HUDEP-2 (cell line): ENCODE measurements around the gene ZFHX3.
A peak's percentile ranks its signal among the peaks of the same experiment; 100 is the strongest.

Experiments
- DNase-seq, 76 experiments: peaks; one replicate each; lab custom pipeline; 2025; ENCODE audit not compliant: unreplicated experiment in 76 of 76; lab: John Stamatoyannopoulos, UW

Gene ZFHX3

DNA sequence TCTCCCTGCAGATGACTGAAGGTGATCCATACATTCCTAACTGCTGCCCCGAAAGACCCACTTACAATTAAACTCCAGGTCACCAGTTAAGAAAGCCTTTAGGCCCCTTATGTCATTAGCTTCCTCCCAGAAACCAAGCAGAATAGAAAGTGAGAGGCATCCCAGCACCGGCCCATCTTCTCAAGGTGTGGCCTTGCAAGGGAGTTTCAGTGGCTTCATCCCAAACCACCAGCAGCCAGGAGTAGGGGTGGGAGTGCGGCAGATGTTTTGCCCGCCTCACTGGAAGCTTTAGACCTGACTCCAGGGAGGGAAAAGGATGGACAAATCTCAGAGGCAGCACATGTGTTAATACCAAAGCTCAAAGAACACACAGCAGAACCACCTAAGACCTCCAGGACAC is 5.1 kb downstream of the ZFHX3 start:
- DNase-seq, result no peak

DNA sequence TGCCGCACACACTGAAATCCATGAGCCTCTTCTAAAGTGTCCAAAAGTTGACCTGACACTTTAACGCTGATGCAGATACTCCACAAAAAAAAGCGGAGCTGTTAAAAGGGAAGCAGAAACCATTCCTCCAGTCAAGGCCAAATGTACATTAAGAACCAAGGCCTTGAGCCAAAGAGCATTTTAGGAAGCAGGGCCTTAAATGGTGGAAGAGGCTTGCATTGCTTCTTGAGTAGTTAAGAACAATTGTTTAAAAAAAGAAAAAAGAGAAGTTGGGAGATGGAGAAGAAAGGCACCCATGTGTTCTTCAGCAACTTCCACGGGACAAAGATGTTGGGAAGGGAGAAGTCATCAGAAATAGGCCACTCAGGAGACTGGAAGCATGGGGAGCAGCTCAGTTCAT is 6.3 kb downstream of the ZFHX3 start:
- no peak for DNase-seq

DNA sequence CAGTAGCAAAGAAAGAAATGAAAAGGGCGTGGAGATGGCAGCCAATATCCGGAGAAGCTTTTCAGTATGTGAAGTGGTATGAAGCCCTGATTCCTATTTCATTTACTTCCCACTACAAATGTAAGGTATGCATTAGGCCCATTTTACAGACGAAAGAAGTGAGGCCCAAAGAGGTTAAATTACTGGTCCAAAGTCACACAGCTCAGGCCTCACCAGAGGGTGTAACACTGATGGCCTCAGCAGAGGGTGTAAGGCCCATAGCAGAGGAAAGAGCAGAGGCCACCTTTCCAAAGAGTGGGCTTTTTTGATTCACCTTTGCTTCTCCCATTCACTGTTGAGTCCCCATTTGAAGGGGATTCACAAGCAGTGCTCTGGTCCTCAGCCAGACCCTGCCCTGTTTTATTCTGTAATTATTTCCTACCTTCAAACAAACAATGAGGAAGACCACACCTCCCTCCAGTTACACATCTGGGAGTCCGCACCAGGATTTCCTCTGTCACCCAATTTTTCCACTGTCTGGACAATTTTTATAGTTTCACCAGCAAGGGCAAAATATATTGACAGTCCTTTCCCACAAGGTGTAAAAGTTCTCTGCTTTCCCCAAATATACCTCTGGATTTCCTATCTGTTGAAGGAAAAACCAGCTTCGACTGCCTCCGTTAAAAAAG is 7.1 kb downstream of the ZFHX3 start:
- no peak for DNase-seq

DNA sequence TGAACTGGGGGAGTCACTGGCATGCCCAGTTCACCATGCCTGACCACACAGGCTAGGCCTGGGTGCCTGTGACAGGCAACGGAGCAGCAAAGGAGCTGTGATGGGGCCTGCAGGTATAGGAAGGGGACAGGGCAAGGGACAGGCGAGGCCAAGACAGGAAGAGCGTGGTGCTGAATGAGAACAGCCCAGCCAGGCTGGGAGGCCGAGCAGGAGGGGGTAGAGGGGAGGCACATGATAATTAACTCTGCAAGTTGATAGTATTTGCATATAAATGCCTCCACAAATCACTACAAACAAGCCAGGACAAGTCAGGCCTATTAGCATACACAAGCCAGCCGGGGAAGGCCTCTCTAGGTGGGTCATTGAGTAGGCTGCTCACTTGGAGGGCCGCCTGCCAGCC is 7.8 kb downstream of the ZFHX3 start:
- no peak for DNase-seq

DNA sequence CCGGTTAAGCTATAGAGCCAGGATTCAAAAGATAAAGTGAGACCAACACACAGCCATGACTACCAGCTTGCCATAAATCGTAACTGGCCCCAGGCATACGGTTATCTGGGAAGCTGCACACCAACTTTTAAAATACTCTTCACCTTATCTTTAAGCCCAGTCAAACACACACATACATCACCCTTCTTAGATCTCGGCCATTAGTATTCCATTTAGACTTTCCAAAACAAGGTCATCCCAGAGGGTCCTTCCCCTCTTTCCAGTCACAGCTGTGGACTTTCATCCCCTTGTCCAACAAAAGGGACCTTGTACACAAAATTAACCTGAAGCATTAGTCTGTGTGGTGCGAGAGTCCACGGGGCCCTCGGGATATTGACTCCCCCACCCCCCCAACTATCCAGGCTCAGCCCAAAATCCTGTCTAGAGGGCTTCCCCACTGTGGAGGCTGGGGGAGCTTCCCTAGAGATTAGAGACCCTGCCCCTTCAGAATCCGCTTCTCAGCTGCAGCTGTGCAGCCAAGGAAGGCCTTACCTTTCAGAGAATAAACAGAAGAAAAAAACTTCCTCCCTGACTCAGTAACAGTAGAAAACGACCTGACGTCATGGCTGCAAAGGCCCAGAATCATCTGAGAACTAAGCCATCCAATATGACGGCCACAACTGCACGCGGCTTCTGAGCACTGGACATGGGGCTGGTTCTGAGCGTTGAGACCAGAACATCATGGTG is 9.9 kb downstream of the ZFHX3 start:
- peak in 31 of 76 experiments; percentile 3 to 67 (median 29) for DNase-seq

DNA sequence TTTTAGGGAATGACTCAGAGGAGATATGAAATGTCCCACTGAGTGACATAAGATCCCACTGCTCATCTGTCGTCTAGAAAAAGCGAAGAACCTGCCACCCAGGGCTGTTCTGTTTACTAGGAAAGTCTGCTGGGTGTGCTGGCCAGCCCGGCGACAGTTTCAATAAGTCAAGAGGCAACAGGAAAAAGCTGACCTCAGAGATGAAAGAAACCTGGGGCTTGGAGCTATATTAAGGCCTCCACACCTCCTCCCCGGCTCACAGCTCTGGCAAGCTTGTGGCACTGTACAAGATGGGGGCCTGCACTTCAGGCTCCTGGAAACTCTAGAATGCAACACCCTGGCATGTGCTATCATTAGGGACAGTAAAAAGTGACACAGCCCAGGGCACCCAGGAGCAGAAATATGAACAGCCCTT is 10.6 kb downstream of the ZFHX3 start:
- peak in 11 of 76 experiments; percentile 2 to 54 (median 25) for DNase-seq

DNA sequence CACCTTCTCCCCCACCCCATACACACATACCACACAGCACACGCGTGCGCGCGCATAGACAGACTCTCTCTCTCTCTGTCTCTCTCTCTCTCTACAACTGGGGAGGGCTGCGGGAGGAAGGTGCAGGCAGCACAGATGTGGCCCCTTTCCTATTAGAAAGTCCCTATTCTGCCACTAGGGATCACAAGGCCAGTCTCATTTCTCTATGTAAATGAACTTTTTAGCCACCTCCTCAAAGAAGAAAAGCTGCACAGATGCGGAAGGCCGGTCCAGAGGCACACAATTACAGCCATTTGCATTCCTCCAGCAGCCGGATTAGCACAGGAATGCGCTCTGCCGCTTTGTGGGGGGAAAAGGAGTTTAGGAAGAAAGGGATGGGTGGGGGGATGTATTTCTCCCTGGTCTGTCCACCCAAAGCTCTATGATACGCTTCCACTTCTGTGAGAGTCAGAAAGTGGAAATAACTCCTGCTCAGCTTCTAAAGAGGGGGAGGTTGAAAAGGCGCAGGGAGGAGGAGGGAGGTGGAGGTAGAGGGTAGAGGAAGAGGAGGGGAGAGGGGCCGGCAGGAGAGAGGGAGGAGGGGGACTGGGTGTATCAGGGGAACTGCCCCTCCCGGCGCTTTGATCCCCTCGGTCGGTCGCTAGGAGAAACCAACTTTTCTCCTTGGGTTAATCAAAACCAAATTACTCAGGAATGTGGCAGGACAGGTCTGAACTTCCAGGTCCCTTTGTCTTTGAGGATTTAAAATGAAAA is 11.7 kb downstream of the ZFHX3 start:
- no peak for DNase-seq

DNA sequence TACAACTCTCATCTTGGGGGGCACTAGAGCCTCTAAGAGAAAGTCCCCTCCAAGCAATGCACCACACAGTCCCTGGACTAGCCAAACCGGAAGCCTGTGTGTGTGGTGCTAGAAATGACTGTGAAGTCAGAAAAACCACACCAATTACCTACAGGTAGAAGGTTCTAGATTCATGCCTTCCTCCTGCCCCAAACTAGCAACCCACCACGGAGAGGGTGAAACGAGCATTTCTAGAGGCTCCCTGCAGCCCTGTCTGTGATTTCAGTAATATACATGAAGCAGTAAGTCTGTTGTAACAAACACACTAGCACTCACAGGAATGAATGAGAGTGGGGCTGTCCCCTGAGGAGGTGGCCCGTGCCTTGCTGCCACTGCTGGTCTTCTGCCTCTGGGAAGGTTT is 13.6 kb downstream of the ZFHX3 start:
- DNase-seq, result no peak

DNA sequence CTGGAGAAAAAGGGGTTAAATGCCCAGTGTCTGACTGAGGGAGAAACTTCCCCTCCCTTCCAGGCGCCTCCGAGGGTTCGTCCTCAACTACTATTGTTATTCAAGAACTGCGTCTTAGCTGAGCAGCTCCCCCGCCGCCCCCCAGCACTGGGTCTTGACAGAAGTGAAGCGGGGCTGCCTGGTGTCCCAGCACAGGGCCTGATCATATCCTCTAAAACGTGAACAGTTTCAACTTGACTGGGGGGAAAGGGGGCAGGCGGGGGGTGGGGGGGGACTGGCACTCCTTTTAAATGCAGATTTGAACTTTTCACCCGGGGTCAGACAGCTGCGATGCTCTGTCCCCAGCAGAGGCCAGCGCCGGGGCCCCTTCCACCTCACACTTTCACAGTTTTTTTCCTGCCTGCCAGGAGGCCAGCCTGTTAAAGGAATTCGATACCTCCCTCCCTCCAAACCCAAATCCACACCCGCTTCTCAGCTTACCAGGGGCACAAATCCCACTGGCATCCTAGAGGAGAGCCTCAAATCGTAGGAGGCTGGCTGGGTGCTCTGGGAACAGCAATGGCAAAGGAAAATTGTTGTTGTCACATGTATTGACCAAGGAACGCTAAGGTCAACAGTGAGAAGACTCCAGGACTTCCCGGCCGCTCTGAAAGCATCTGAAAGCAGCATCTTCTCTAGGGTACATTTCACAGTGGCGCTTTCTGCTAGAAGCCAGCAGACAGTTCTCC is 14.5 kb downstream of the ZFHX3 start:
- no peak for DNase-seq

DNA sequence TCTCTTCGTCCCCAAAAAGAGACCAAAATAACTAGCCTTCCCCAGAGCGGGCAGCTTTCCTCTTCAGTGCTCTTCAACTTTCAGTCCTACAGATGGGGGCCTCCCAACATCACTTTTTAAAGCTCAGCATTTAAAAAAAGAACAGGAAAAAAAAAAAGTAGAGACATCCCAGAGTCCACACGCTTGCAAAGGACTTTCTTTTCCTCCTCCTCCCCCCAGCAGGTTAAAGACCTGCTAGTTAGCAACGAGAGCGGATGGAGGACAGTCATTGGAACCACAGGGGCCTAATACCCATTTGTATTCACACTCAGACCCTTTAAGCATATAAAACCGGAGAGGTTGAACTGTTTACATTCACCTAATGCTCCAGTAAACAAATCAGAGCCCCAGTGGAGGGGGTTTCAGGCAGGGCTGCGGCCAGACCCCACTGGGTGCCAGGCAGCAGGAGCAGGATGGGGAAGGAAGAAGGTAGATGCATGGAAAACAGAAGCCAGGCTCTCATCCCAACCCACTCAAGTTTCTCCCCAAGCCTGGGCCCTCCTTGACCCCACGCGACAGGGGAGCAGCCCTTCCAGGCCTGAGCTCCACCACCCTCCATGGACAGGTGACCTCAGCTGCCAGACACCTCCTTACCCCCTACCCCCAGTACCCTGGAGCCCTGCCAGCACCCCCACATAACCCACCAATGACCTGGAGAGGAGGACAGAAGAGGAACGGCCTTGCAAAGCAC is 15.2 kb downstream of the ZFHX3 start:
- DNase-seq, result no peak

DNA sequence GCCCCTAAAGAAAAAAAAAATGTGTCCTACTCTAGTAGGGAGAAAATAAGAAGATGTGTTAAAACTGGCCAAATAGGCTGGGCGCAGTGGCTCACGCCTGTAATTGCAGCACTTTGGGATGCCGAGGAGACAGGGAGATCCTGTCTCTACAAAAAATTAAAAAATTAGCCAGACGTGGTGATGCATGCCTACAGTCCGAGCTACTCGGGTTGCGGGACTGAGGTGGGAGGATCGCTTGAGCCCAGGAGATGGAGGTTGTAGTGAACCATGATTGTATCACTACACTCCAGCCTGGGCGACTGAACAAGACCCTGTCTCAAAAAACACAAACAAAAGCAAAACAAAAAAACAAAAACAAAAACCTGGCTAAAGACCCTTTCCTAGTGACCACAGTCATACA is 15.9 kb downstream of the ZFHX3 start:
- DNase-seq, result no peak

DNA sequence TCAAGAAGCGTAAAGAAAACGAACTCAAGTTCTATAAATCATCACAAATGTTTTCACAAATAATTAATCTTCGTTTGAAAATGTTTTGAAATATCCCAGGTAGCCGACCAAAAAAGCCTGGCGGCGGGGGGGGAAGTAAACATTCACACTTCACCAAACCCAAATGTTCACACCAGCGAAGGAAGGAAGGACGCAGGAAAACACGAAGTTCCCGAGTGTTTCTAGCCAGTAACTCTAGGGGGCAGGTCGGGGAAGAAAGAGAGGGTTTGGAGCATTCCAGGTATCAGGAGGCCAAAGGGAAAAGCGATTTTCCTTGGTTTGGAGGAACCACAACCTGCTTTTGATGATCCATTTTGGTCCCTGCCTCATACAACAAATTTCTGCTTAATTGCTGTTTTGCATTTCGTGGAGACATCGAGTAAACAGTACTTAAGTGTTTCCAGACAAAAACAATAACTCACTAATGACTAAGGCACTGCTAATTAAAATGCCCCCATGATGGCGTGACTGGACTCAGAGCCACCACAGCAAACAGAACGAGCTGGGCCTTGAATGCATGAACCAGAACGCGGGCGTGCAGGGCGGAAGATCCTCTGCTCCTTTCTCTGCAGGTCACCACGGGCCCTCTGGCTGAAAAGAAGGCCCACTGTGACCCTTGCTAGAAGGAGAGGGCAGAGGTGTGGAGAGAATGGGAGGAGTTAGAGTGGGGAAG is 16.6 kb downstream of the ZFHX3 start:
- no peak for DNase-seq

DNA sequence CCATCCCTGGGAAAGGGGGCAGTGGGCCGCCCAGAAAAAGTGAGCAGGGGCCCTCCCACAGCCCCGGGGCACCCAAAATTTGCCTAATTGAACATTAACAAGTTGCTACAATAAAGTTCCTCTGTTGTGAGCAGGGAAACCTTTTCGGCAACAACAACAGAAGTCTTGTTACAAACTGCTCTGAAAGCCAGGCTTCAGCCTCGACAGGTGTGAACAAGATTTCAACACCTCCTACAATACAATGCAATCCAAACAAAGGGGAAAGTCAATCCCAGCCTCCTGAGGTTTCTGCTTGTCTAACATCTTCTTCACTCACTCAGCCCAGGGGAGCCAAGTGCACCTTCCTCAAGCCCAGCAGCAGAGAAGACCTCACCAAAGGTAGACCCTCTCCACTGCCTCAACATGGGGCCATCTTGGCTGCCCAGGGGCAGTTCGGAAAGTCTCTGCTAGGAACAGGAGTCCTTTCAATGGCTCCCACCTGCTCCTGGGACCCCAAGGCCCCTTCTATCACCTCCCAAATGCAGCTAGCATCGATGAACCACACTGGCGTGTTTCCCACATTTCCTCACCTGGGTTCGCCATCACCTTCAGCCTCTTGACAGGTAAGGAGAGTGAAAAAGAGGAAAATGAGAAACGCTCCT is 19.1 kb downstream of the ZFHX3 start:
- DNase-seq, result no peak

DNA sequence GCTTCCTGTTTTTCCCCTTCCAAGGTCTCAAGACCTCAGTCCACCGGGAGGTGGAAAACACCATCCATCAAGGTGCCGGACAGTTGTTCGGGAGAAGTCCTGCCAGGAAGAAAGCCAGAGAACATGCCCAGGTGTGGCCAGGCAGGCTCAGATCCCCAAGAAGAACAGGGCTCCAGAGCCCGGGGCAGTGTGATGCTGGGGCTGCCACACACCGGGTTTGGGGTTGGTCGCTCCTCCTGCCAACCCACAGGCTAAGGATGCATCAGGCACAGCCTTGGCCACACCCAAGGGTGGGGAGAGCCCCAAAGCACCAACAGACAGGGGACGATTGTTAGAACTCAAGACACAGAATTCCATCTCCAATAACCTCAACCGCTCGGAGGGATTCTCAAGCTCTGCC is 19.7 kb downstream of the ZFHX3 start:
- DNase-seq, result no peak

DNA sequence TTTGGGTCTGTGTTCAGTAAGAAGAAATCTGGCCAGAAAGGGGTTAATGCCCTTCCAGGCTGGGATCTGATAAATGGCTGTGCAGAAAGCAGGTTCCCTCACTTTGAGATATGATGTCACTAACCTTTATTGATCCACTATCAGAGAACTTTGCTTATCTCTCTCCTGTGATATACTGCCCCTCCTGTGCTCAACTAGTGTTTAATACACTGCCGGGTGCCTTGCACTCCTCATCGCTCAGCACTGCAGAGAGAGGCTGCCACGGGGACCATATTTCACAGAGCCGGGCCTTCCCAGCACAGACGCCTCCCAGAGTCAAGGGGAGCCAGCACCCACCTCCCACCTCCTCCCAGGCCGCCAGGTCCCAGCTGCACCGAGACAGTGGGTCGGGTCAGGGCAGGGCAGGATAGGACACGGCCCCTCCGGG is 20.2 kb downstream of the ZFHX3 start:
- DNase-seq, result no peak

DNA sequence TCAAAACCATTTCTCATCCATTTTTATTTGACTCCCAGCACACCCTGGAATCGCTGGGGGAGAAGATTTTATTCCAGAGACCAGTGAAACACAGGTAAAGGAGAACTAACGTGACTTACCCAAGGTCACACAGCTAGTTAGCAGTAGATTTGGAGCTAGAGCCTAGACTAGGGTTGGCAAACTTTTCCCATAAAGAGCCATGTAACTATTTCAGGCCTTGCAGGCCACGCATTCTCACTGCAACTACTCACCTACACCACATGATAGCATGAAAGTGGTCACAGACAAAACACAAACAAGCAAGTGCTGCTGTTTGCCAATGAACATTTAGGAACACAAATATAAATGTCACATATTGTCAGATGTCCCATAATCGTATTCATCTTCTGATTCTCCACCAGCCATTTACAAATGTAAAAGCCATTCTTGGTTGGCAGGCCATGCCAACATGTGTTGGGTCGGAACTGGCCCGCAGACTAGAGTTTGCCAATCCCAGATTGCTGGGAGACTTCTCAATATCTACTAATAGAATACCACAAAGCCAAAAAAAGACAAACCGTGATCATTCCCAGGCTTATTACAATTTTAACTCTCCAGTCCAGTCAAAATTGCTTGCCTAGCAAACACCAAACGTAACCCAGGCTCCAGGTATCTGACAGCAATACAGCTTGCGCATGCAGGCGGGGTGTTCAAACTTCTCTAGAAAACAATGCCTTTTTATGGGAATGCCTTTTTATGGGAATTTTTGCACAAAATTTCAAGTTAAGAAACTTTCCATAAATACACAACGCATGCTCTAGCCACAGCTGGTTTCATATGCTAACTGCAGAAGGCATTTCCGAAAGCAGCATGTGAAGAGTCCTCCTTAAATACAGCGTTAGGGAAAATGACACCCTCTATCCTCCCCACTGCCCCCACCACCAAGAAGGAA is 20.9 kb downstream of the ZFHX3 start:
- DNase-seq, result no peak

DNA sequence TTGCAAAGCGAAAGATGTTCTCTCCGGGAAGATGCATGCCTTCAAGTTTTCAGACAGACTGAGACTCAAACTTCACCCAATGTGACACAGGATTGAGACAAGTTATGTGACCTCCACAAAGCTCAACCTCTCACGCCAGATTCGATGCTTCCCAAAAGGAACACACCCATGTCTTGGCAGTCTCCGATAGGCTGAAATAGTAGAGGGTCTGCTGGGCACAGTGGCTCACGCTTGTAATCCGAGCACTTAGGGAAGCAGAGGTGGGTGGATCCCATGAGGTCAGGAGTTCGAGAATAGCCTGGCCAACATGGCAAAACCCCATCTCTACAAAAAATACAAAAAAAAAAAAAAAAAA is 22.1 kb downstream of the ZFHX3 start:
- DNase-seq, result no peak

DNA sequence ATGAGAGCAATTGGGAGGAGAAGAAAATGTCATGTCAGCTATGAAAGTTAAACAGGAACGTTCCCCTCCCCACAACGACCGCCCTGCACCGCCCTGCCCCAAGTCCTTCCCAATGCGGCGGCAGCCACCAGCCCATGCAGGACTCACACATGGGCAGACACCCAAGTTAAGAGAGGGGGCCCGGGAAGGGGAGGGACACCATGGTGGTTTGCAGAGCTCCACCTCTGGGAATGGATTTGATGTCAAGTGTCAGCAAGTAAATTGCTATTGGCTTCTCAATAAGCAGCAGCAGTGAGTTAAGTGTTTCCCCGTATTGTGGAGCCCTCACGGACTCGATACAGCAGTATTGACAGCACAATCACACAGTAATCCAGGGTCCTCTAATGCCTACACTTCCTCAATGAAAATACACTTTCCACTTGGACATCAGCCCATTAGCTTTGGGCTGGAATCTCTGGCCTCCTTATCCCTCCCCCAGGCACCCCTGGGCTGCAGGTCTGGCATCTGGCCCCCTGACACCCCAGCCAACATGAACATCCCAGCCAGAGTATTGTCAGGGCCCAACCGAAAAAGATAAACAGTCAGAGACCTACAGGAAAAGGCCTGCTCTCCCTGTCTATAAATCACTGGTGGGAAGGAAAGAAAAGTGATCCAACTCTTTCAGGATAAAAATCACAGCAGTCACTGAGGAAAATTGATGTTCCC is 22.6 kb downstream of the ZFHX3 start:
- no peak for DNase-seq
